ENCODE data around the gene SLC10A1.

Gene SLC10A1

GRCh38 chr14:69789118-69789640, 7.9 kb downstream of the SLC10A1 start:
- CTCF ChIA-PET, result no interaction called here
- no peak overlapping the region for H3K4me3 ChIP-seq (ENCODE audit: low read depth, low read length)
- no peak for TF ChIP-seq CTCF (IDR thresholded peaks at IDR 0.05; ENCODE audit: insufficient read depth, low read length, missing control alignments)
- no peak for DNase-seq (ENCODE audit: low read depth, low spot score)
- POLR2A ChIA-PET, result no interaction called here

GRCh38 chr14:69786603-69787002, 10.4 kb downstream of the SLC10A1 start:
- no peak for TF ChIP-seq CTCF (IDR thresholded peaks at IDR 0.05; ENCODE audit: insufficient read depth, low read length, missing control alignments)
- no peak for DNase-seq (ENCODE audit: low read depth, low spot score)
- CTCF ChIA-PET, result no interaction called here
- POLR2A ChIA-PET, result no interaction called here
- no peak overlapping the region for H3K4me3 ChIP-seq (ENCODE audit: low read depth, low read length)

- CTCF ChIA-PET, result no interaction called here
- no peak for TF ChIP-seq CTCF (IDR thresholded peaks at IDR 0.05; ENCODE audit: insufficient read depth, low read length, missing control alignments)
- no peak for DNase-seq (ENCODE audit: low read depth, low spot score)
- POLR2A ChIA-PET, result interaction anchor here (2.6 kb wide), 1 partner anchor 18 kb away, joined by 5 read pairs; the partner anchor contains the start of gene SRSF5
- H3K4me3 ChIP-seq (ENCODE audit: low read depth, low read length), result no peak overlapping the region
These were observed 12.1 kb downstream of the SLC10A1 start for GRCh38 chr14:69784942-69785341.

- DNase-seq (ENCODE audit: low read depth, low spot score), result no peak
- CTCF ChIA-PET, result interaction anchor here (1.9 kb wide), 1 partner anchor 9 kb away, joined by 4 read pairs; no protein-coding TSS in a partner anchor
- H3K4me3 ChIP-seq (ENCODE audit: low read depth, low read length), result no peak overlapping the region
- no peak for TF ChIP-seq CTCF (IDR thresholded peaks at IDR 0.05; ENCODE audit: insufficient read depth, low read length, missing control alignments)
- POLR2A ChIA-PET, result no interaction called here
These were observed 16.1 kb downstream of the SLC10A1 start for GRCh38 chr14:69780952-69781351.

GRCh38 chr14:69780092-69780491, 16.9 kb downstream of the SLC10A1 start:
- TF ChIP-seq CTCF (IDR thresholded peaks at IDR 0.05; ENCODE audit: insufficient read depth, low read length, missing control alignments), result no peak
- ChIA-PET POLR2A (no interaction called here), CTCF (interaction anchor here (1.9 kb wide), 1 partner anchor 8 kb away, joined by 4 read pairs; no protein-coding TSS in a partner anchor)
- H3K4me3 ChIP-seq (ENCODE audit: low read depth, low read length), result no peak overlapping the region
- no peak for DNase-seq (ENCODE audit: low read depth, low spot score)

- ChIA-PET CTCF (no interaction called here), POLR2A (no interaction called here)
- no peak overlapping the region for H3K4me3 ChIP-seq (ENCODE audit: low read depth, low read length)
- DNase-seq (ENCODE audit: low read depth, low spot score), result no peak
- no peak for TF ChIP-seq CTCF (IDR thresholded peaks at IDR 0.05; ENCODE audit: insufficient read depth, low read length, missing control alignments)
These were observed 18.0 kb downstream of the SLC10A1 start for GRCh38 chr14:69779088-69779487.

Measured in AG04449 (cell line).